Prostate gland (tissue), 2 donors: Measurements from ENCODE around the gene SLC23A3.

Experiments used
- POLR2A ChIP-seq: fragments of 450-650 bp; IDR thresholded peaks from one replicate; pipeline ENCODE4 v1.6.1; 2016; ENCODE audit warnings: antibody characterized with exemption, mild to moderate bottlenecking
- TF ChIP-seq, protein P1 (sequence below), 4 experiments: fragments of 200-600 bp in 2 of 4; fragments of 450-650 bp in 2 of 4; sonication (generic) in 2 of 4; IDR thresholded peaks; 1 replicate in 3 of 4; 2 replicates in 1 of 4; pipeline ENCODE4 v1.5.1; 2016 to 2019; ENCODE audit warnings: antibody characterized with exemption in 4 of 4, mild to moderate bottlenecking in 2 of 4, moderate library complexity in 2 of 4

DNA sequence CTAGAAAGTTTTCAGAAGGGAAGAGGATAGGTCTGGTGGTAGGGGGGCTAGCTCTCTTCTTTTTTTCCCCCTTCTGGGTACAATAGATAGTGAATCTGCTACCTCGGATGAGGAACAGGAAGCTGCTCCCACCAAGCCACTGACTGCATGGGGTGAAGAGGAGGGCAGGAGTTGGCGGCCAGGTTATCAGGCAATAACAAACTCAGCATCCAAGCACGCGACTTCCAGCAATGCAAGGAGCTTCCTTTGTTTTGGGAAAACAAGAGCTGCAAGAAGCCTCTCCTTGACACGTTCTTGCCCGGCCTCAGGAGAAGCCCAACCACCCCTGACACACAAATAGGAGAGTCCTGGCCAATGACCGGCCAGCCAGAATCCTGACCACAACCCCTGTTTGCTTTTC, 41.4 kb downstream of the SLC23A3 start:
- TF ChIP-seq POLR2A: no peak
- TF ChIP-seq, protein P1, sequence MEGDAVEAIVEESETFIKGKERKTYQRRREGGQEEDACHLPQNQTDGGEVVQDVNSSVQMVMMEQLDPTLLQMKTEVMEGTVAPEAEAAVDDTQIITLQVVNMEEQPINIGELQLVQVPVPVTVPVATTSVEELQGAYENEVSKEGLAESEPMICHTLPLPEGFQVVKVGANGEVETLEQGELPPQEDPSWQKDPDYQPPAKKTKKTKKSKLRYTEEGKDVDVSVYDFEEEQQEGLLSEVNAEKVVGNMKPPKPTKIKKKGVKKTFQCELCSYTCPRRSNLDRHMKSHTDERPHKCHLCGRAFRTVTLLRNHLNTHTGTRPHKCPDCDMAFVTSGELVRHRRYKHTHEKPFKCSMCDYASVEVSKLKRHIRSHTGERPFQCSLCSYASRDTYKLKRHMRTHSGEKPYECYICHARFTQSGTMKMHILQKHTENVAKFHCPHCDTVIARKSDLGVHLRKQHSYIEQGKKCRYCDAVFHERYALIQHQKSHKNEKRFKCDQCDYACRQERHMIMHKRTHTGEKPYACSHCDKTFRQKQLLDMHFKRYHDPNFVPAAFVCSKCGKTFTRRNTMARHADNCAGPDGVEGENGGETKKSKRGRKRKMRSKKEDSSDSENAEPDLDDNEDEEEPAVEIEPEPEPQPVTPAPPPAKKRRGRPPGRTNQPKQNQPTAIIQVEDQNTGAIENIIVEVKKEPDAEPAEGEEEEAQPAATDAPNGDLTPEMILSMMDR (IDR thresholded peaks at IDR 0.05): no peak
